HEK293T (cell line): ENCODE measurements around the gene GAD2.

Experiments
- BHLHE40 ChIP-seq: fragments of 450-650 bp; IDR thresholded peaks from 2 replicates; pipeline ENCODE4 v1.6.1; 2016; ENCODE audit warnings: mild to moderate bottlenecking, moderate library complexity, borderline replicate concordance
- FOXA1 ChIP-seq: fragments of 450-650 bp; IDR thresholded peaks from 2 replicates; pipeline ENCODE4 v1.6.1; 2016; ENCODE audit warnings: mild to moderate bottlenecking
- FOXK2 ChIP-seq: fragments of 450-650 bp; IDR thresholded peaks from 2 replicates; pipeline ENCODE4 v1.6.1; 2016; ENCODE audit warnings: mild to moderate bottlenecking
- FOXM1 ChIP-seq: fragments of 450-650 bp; IDR thresholded peaks from 2 replicates; pipeline ENCODE4 v1.6.1; 2017; ENCODE audit warnings: mild to moderate bottlenecking, borderline replicate concordance
- PKNOX1 ChIP-seq: fragments of 450-650 bp; IDR thresholded peaks from 2 replicates; pipeline ENCODE4 v1.6.1; 2016
- SP1 ChIP-seq: fragments of 450-650 bp; IDR thresholded peaks from 2 replicates; pipeline ENCODE4 v1.6.1; 2017
- ZNF384 ChIP-seq: fragments of 450-650 bp; IDR thresholded peaks from 2 replicates; pipeline ENCODE4 v1.6.1; 2016

GRCh38 chr10:26177341-26177740 lies 39.2 kb upstream of the GAD2 start:
- TF ChIP-seq ZNF384 (no peak), FOXK2 (no peak), PKNOX1 (no peak), BHLHE40 (no peak), FOXA1 (no peak), SP1 (no peak), FOXM1 (no peak)
